GM19023 (cell line): ENCODE results near the gene SIRT5.

Source experiments
- ATAC-seq: cut with Tn5 transposase; IDR thresholded peaks from one replicate; pipeline ENCODE4 v1.9.1; 2021; ENCODE audit warnings: mild to moderate bottlenecking, moderate library complexity; ENCODE audit not compliant: unreplicated experiment

Gene SIRT5

DNA sequence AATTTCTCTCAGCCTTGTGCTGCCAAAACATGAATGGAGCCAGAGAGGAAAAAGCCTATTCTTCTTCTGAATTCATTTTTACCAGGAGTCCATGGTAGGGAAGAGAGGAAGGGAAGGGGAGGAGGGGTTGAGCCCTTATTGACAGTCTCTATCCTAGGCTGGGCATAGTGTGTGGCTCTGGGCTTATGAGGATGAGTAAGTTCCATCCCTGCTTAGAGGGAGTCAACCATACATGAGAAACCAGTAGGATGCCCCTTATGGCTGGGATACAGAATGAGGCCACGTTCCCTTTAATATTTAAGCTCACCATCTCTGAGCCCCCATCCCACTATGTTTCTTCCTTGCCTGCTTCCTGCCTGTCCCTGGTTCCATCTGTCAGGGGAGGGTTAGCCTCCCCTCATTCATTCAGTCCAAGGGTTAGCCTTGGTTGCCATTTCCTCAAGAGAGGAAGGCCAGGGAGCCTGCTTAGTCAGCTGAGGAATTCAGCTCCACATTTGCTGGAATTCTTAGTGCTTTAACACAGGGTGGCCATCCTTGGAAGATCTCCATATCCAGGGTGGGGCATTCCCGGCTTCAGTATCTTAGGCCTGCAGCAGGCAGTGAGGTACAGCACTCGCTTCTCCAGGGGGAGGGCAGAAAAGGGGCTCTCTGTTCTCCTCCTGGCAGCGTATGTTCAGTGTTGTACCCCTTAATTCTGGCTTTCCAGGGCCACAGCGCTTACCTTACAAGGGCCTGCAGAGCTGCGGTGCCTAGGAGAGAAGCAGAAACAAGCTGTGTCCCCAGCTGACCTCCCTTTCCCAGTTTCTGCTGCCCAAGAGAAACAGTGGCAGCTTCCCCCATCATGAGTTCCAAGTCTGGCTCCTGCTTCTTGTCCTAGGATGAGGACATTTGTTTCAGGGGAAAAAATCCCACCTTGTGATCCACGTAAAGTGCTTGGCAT, 12.5 kb downstream of the SIRT5 start:
- no peak for ATAC-seq

DNA sequence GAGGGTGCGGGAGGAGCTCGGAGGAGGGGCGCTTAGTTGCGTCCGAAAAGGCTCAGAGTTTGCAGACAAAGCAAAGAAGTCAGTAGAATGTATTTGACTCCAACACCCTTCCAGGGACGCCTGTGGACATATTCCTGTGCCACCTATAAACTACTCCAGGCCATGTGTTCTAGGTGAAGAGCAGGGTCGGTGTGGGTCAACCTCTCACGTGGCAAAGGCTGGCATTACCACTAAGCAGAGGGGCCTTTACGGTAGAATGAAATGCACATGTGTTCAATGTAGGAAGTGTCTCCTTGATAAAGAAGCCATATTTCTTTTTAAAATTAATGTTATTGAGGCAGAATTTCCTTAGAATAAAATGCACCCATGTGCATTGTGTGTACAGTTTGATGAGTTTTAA, 15.4 kb downstream of the SIRT5 start:
- no peak for ATAC-seq

DNA sequence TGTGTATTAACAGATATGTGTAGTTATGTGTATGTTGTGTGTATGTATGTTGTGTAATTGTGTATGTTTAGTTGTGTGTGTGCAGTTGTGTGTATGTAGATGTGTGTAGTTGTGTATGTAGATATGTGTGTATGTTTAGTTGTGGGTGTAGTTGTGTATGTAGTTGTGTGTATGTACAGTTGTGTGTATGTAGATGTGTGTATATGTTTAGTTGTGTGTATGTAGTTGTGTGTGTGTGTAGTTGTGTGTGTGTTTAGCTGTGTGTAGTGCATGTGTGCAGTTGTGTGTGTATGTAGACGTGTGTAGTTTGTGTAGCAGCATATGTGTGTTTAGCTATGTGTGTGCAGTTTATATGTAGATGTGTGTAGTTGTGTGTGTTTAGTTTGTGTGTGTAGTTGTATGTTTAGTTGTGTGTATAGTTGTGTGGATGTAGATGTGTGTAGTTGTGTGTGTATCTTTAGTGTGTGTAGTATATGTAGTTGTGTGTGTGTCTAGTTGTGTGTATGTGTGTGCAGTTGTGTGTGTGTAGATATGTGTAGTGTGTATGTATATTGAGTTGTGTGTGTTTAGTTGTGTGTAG, 16.3 kb downstream of the SIRT5 start:
- no peak for ATAC-seq

DNA sequence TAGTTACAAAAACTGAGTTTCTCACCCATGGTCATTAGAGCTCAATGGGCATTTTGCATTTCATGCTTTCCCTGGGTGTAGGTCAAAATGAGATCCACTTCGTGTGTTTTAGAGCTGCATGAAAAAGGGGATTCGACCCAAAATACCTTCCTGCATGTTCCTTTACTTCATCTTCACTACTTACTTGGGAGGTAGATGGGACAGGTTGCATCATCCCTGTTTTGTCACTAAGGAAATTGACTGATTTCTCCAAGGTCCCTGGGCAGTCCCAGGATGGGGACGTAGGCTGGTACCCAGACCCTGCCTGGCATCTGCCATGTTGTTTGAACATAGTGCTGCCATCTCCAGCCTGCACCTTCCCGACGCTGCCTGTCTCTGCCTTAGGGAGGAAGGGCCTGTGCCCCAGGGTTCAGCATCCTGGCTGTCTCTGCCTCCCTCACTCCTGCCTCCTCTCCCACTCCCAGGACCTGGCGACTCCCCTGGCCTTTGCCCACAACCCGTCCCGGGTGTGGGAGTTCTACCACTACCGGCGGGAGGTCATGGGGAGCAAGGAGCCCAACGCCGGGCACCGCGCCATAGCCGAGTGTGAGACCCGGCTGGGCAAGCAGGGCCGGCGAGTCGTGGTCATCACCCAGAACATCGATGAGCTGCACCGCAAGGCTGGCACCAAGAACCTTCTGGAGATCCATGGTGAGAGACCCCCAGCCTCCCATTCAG, 17.0 kb downstream of the SIRT5 start:
- no peak for ATAC-seq

DNA sequence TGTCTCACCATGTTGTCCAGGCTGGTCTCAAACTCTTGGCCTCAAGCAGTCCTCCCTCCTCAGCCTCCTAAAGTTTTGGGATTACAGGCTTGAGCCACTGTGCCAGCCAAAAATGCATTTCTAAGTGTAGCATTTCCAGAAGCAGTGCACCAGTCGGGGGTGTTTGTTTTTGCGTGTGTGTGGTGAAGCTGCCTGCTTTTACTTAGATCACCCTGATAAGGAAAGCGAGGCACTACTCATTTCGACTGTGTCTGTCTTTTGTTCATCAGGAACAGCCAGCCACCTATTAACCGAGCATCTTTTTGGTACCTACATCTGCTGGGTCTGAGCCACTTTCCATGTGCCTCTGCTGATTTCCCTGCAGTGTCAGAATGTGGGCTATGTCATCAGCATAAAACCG, 18.7 kb downstream of the SIRT5 start:
- ATAC-seq = no peak

DNA sequence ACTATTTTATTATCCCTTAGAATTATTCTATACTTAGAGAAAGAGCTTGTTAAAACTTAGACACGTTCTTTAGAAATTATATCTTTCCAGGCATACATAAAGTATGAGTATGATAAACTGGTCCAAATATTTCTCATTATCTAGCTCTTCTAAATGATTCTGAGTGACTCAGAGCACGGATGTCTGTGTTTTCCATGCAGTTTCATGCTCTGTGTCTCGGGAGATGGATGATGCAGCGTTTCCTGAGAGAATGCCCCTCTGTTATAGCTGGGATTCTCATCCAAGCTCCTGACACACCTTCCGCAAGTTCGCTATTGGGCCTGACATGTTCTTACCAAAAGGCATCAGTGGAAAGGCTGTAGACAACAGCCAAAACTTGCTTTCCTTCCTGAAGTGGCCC, 19.3 kb downstream of the SIRT5 start:
- ATAC-seq = no peak

DNA sequence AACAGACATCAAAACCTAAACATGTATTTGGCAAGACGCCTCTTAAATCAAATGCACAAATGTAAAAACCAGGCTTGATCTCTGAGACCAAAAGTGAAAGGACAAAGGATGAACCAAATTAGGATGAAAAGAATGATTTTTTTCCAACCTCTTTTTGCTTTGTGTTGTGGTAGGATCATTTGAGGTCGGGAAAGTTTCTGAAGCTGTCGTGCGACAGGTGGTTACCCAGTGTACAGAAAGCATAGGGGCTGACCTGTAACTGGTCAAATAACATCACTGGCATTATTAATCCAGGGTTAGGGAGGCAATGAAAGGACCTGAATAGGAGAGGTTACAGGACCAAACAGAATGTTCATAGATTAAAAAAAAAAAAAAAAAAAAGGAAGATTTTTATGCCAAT, 22.7 kb downstream of the SIRT5 start:
- ATAC-seq = no peak

DNA sequence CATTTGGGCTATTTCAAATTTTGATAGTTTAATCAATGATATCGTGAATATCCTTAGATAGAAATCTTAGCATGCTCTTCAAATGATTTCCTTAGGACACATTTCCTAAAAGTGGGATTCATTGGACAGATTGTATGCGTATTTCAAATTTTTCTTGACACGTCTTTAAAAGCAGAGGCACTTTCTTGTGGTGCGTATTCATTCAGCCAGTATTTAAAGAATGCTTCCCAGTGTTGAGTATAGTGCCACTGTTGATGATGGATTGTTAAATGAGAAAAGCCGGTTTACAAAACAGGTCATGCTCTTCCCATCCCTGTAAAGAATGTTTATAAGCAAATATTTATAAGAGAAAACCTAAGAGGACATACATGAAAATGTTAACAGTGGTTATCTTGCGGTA, 25.6 kb downstream of the SIRT5 start:
- ATAC-seq = no peak

DNA sequence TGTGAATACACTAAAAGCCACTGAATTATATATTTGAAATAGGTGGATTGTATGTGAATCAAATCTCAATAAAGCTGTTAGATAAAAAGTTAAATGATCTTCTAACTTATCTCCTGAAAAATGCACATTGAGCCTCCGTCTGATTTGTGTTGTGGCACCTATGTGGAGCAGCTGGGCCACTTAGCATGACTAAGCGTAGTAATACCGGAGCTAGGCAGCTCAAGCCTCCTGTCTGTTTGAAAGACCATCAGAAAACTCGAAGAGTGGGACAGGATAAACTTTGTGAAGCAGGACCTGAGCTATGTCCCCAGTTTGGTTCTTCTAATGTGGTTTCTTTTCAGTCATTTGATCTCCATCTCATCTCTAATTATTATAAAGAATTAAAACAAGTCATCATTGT, 29.7 kb downstream of the SIRT5 start:
- no peak for ATAC-seq

DNA sequence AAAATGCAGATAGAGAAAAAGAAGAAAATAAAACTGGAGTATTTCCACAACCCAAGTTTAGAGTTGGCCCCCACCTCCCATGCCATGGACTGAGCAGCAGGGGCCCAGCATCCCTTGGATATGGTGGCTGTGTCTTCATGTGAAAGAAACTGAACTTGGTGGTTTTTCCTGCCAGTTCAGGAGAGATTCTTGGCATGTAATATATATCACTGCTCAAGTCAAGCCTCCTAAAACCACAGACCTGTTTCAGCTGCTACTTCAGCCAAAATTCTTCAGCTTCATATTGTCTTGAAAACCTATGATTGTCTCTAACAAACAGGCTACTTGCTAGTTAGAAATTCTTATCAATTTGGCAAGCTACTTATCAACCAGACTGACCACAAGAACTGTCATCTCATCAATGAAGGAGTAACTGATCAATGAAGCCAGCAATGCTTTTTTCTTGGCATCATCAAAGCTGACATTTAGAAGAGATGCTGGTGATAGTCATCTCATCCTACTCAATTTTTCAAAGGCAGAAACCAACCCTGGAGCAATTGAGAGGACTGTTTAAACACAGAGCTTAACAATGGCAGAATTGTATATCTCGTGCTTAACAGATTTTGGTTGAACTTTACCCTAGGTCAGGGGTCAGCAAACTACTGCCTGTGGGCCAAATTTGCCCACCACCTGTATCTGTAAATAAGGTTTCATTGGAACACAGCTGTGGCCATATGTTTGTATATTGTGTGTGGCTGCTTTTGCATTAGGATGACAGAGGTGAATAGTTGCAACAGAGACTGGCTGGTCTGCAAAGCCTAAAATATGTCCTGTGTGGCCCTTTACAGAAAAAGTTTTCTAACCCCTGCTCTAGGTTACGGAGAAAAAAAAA, 30.4 kb downstream of the SIRT5 start:
- ATAC-seq = no peak

DNA sequence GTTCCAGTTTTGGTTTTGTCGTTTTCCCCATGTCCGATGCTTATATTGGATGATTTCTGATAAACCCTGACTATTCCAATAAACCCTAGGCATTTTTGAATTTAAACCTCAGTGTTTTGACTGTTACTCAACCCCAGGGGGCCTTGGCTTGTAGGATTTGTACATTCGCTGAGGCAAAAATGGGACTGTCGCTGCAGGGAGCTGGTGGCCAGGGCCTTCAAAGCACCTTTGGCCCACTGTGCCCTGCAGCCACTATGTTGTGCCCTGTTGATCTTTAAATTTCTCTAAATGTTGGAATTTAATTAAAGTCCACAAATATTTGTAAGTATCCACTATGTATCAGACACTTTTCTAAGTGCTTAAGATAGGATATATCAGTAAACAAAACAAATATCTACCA, 31.2 kb downstream of the SIRT5 start:
- no peak for ATAC-seq

DNA sequence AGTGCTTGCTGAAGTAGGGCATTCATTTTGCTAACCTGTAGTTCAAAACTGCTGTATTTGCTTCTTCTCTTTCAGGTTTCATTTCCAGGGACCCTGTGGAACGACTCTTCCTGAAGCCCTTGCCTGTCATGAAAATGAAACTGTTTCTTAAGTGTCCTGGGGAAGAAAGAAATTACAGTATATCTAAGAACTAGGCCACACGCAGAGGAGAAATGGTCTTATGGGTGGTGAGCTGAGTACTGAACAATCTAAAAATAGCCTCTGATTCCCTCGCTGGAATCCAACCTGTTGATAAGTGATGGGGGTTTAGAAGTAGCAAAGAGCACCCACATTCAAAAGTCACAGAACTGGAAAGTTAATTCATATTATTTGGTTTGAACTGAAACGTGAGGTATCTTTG, 37.3 kb downstream of the SIRT5 start:
- no peak for ATAC-seq

DNA sequence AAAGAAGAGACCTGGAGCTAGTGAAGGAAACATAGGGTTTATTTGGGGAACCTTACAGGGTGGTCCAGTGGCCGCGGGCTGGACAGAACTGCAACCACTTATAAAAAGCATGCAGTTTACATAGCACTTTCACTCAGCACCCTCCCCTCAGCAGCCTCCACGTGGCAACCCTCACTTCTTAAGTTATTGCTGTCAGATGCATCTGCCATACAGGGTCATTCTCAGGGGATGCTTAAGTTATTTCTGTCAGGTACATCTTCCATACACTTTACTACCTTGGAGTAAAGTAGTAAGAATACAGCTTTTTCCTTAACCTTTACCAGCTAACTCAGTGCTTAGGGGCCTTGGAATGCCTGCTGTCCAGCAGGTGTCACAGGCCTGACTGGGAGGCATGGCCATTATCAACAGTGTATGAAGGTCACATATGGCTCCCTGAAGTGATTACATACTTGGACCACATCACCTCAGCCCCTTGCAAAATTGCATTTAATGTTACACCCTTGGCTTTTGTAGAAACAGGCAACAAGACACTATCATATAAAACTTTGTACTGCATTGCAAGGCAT, 38.7 kb downstream of the SIRT5 start:
- no peak for ATAC-seq

DNA sequence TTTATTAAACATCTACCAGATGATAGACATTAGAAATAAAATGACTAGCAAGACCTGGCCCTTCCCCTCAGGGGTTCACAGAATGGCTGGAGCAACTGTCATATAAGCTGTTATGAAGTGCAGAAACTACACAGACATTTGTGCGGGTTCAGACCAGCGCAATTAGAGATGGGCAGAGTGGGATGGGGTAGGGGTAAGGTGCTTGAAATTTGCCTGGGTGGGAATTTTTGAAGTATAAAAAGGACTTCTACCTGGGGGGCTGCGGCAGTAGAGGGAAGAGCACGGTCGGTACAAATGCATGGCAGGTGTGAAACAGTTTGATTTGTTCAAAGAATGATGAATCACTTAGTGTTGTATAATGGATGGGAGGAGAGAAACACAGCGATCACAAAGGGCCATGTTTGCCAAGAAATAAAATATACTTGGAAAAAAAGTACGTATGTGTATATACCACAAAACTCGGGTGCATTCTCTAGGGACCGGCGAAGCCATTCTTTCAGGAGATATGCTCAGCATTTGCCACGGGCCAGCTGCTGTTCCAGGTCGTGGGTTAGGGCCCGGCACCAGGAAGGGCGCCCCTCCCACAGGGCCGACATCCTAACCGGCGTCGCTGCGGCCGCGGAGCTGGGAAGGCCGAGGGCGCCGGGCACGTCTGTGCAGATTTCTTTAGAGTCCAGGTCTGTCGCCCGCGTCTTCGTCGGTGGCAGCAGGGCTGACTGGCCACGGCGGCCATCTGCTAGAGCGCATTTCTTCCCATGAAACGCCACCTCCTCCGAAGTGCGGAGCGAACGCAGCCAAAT, 39.9 kb downstream of the SIRT5 start:
- peak; percentile 34 for ATAC-seq

DNA sequence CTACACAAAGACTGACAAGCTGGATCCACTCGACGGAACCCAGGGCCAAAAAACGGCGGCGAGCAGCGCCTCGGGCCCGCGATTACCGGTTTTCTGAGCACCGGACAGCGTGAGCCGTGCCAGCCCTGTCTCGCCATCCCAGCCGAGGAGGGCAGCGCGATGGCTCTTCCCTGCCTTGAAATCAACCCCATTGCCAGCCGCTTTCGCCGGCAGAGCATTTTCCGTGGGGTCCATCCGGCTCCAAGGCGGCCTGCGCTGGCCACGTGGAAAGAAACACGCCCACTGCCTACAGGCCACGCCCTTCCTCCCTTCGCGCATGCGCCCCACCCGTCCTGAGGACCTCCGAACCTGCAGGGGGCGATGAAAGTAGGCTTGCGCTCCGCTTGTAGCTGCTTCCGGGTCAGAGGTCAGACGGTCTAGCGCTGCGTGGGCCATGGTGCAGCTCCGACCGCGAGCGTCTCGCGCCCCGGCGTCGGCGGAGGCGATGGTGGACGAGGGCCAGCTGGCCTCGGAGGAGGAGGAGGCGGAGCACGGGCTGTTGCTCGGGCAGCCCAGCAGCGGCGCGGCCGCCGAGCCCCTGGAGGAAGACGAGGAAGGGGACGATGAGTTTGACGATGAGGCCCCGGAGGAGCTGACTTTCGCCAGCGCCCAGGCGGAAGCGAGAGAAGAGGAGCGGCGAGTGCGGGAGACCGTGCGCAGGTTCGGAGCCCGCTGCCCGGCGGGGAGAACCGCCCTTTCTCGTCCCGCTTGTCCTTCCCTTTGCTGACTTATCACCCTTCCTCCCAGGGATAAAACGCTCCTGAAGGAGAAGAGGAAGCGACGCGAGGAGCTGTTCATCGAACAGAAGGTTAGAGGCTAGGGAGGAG, 40.8 kb downstream of the SIRT5 start, which contains the start of gene NOL7:
Gene NOL7 (plus strand): TSS at position 410 of the 866 bp plus-strand sequence. CDS start 24 bp downstream, at position 434.
- peak; percentile 93 for ATAC-seq

DNA sequence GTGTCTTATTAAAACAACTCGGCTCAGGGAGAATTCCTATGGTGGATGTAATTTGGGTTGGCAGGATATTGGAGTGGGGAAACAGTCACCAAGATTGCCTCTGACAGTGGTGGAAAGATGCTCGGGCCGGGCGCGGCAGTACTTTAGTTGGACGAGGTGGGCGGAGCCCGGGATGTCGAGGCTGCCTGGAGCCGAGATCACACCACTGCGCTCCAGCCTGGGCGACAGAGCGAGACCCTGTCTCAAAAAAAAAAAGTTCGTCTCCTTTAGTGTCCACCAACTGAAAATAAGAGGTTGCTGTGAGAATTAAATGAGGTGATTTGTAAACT, 41.4 kb downstream of the SIRT5 start:
- ATAC-seq = peak; percentile 22

DNA sequence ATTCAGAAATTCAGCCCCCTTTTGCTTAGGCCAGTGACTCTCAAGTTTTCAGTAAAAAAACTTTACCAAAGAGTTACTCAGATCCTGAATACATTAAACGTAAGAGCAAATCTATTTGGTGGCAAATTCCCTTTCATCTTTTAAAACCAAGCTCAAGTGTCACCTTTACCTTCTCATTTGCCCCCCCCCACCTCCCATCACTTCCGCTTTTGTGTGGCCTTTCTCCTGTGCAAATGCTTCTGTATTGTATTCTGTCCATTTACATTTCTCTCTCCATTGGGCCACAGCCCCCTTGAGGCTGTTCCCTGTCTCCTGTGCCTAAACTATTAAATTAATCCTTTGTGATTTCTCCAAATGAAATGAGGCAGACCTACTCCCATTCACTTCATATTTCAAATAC, 42.7 kb downstream of the SIRT5 start:
- no peak for ATAC-seq

DNA sequence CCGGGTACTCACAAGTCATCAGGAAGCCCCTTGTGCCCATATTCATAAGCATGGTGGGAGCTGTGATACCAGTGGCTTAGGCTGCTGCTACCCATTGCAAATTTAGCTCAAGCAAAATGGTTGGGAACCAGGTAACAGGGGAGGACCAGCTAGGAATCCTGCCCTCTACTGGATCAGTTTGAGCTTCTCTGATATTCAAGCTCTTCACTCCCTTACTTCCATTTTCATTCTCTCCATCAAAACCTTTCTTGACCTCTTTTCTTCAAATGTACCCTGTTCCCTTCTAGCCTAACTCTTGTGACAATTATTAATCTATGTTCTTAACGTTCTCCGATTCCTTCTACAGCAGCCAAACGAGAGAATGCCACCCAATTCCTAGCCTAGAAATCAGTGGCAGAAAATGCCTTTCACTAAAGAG, 50.5 kb downstream of the SIRT5 start:
- no peak for ATAC-seq
